Aorta (tissue), 5 donors: ENCODE results near the gene CLPX. TPM values are rescaled to one million over a fixed set of nuclear protein-coding genes. Genes with fewer than 3 reads are reported as not detected.

Experiments
- ATAC-seq: fragments of 200-7000 bp; cut with Tn5 transposase; one replicate; pipeline ENCODE4 v1.9.1; 2022; ENCODE audit warnings: moderate library complexity; ENCODE audit not compliant: low FRiP score
- DNase-seq, 2 donors: peaks; one replicate each; pipeline ENCODE4 v3.0.0-alpha.2; 2020
- H3K27ac ChIP-seq, 2 donors: one replicate each; pipeline ENCODE4 v1.5.1; 2013; ENCODE audit warnings: low read length in 2 of 2, mild to moderate bottlenecking in 2 of 2, moderate library complexity in 2 of 2, control low read depth in 1 of 2, inconsistent platforms in 1 of 2, low read depth in 1 of 2
- H3K27me3 ChIP-seq, 2 donors: one replicate each; pipeline ENCODE4 v1.6.1; 2013; ENCODE audit warnings: control low read depth in 1 of 2, low read length in 1 of 2, mild to moderate bottlenecking in 1 of 2, moderate library complexity in 1 of 2; ENCODE audit not compliant: insufficient read depth in 2 of 2, control insufficient read depth in 1 of 2
- H3K36me3 ChIP-seq, 2 donors: one replicate each; pipeline ENCODE4 v1.6.1; 2013; ENCODE audit warnings: control low read depth in 1 of 2, low read length in 1 of 2, mild to moderate bottlenecking in 1 of 2; ENCODE audit not compliant: insufficient read depth in 2 of 2, control insufficient read depth in 1 of 2
- H3K4me1 ChIP-seq, 2 donors: one replicate each; pipeline ENCODE4 v1.6.1; 2013; ENCODE audit warnings: low read length in 2 of 2, control low read depth in 1 of 2, mild to moderate bottlenecking in 1 of 2, moderate library complexity in 1 of 2; ENCODE audit not compliant: insufficient read depth in 2 of 2, control insufficient read depth in 1 of 2
- H3K4me3 ChIP-seq, 2 donors: one replicate each; pipeline ENCODE4 v1.5.1; 2013; ENCODE audit warnings: low read length in 2 of 2, control low read depth in 1 of 2, mild to moderate bottlenecking in 1 of 2
- H3K9me3 ChIP-seq: one replicate; pipeline ENCODE4 v1.6.1; 2013; ENCODE audit warnings: mild to moderate bottlenecking, low read length; ENCODE audit not compliant: control insufficient read depth
- WGBS, 2 donors: extraction: QIAGEN DNeasy Blood & Tissue Kit; methylation state at CpG; one replicate each; pipeline ENCODE4 v1.1.7; 2013; 5-methylcytosine and 5-hydroxymethylcytosine counted together
- intact Hi-C, 2 donors: fragments of 100-400 bp; cut with DNase I; formaldehyde crosslinking; loops; one replicate each; pipeline versions ENCODE4 v1.14.2 to v1.15.0; 2022
- polyA plus RNA-seq, 2 donors: library from polyadenylated mRNA; stranded (reverse); fragments of 200-250 nt; gene quantifications; one replicate each; pipeline ENCODE4 v1.2.3, GENCODE V29; 2013
- total RNA-seq, 2 donors: library from RNA; stranded (reverse); fragmentation: NEBNext Ultra II Directional; extraction: Animal tissue kit (Norgen Biotek cat#: 25700); gene quantifications; one replicate each; pipeline ENCODE4 v1.2.1, GENCODE V29; 2021
- donor health status: healthy with polysubstance abuse.
- donor health status: Bipolar disorder and iron deficiency.
- donor health status: DM: no; HTN: no; CAD: no.
- donor health status: DM: no; HTN: no; CAD: no.
- donor health status: DM: yes; HTN: yes; CAD: no.

CLPX gene
- total and polyA plus RNA-seq, 4 donors: 11.0 to 43.9 (median 26.6) TPM

DNA sequence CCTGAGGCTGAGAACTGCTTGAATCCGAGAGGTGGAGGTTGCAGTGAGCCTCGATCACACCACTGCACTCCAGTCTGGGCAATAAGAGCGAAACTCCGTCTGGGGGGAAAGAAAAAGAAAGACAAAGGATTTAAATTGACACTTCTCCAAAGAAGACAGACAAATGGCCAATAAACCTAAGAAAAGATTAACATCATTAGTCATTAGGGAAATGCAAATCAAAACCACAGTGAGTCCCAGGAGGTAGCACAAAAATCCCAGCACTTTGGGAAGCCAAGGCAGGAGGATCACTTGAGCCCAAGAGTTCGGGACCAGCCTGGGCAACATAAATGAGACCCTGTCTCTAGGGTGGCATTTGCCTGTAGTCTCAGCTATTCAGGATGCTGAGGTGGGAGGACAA is 12.6 kb downstream of the CLPX start:
- intact Hi-C loops: no loop called here
- ATAC-seq: no peak
- H3K4me1 ChIP-seq: no peaks in the 10 kb centered on the region
- peaks cover 0 to 2% of the 10 kb centered on the region in 2 donors for H3K36me3 ChIP-seq
- no peak for DNase-seq
- no peaks in the 10 kb centered on the region for H3K9me3 ChIP-seq
- no peak overlapping the region for H3K4me3 ChIP-seq
- 87 to 89% methylated on average over 5 of the region's 5 CpGs for WGBS, 2 donors
- H3K27ac ChIP-seq: no peak overlapping the region
- H3K27me3 ChIP-seq: no peaks in the 10 kb centered on the region

DNA sequence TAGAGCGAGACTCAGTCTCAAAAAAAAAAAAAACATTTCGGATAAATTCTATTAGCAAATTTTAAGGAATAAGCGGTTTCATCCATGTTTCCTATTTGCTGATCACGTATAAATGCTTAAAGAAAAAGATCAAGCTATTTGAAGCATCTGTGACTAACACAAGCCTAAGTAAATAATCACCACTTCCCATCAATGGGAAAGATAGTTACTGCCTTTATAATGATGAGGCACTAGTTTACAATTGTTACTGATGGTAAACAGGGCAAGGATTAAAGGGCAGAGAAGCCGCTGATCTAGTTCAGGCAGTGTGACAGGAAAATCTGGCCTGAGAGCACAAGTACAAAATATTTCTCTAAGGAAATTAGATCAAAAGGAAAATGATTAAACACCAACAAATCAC is 13.7 kb downstream of the CLPX start:
- intact Hi-C loops: no loop called here
- Histone ChIP-seq H3K4me3 (no peak overlapping the region), H3K36me3 (no peaks in the 10 kb centered on the region), H3K4me1 (no peaks in the 10 kb centered on the region), H3K27ac (no peak overlapping the region), H3K9me3 (no peaks in the 10 kb centered on the region), H3K27me3 (no peaks in the 10 kb centered on the region)
- 93 to 94% methylated on average over 5 of the region's 5 CpGs for WGBS, 2 donors
- DNase-seq (no peak), ATAC-seq (no peak)

DNA sequence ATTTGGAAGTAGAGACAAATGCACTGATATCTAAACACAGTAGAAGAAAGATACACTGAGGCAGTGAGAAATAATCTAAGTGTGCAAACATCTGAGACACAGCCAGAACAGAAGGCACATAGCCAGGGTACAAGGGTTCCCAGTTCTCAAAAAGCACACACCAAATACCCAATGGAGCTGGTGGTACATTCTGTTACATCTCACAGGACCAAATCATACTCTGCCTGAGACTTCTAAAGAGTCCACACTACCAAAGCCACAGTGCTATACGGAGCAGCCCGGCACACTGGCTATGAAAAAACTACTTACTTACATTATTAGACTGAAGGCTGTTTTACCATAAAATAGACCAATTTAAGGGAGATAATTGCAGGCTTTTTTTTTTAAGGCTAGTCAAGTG is 19.3 kb downstream of the CLPX start:
- Histone ChIP-seq H3K27me3 (no peaks in the 10 kb centered on the region), H3K4me1 (no peaks in the 10 kb centered on the region), H3K9me3 (no peaks in the 10 kb centered on the region), H3K27ac (no peak overlapping the region), H3K4me3 (no peak overlapping the region), H3K36me3 (peaks cover 0 to 4% of the 10 kb centered on the region in 2 donors)
- no peak for DNase-seq
- WGBS, 2 donors: 91 to 94% methylated on average over 2 of the region's 2 CpGs
- ATAC-seq: peak; percentile 19
- intact Hi-C loops: no loop called here

DNA sequence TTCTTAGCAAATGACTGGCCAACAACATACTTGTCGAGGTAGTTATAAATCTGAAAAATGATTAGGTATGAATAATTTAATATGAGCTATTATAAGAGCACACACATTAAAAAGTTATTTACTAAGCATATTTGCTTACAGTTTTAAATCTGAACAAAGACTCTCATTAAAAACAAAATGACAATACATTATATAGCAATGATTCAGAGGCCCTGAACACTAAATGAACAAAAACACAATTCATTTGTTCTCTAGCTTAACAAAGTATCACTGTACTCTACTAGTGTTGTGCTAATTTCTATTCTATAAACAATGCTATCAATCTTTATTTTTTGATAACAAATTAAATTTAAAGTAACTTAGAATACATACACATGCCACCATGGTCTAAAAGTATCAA is 21.0 kb downstream of the CLPX start:
- Histone ChIP-seq H3K9me3 (no peaks in the 10 kb centered on the region), H3K36me3 (peaks cover 0 to 4% of the 10 kb centered on the region in 2 donors), H3K27ac (no peak overlapping the region), H3K4me3 (no peak overlapping the region), H3K4me1 (no peaks in the 10 kb centered on the region), H3K27me3 (no peaks in the 10 kb centered on the region)
- 76 to 82% methylated on average over 1 of the region's 1 CpG for WGBS, 2 donors
- intact Hi-C loops: no loop called here
- ATAC-seq (no peak), DNase-seq (no peak)

DNA sequence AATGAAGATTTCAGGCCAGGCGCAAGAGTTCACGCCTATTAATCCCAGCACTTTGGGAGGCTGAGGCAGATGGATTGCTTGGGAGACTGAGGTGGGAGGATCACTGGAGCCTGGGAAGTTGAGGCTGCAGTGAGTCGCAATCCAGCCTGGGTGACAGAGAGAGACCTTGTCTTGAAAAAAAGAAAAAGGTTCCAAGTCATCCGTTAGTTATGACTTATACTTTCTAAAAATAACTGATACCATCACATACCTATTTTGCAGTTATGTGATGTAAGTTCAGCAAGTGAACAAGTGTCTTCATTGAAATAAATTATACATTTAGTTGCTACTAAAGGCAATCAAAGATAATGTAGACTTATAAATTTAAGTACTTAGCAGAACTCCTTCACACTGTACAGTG is 22.1 kb downstream of the CLPX start:
- Histone ChIP-seq H3K9me3 (no peaks in the 10 kb centered on the region), H3K4me3 (no peak overlapping the region), H3K27me3 (no peaks in the 10 kb centered on the region), H3K27ac (no peak overlapping the region), H3K4me1 (no peaks in the 10 kb centered on the region), H3K36me3 (peaks cover 0 to 5% of the 10 kb centered on the region in 2 donors)
- intact Hi-C loops: no loop called here
- DNase-seq (no peak), ATAC-seq (no peak)
- WGBS, 2 donors: 71 to 73% methylated on average over 4 of the region's 4 CpGs

DNA sequence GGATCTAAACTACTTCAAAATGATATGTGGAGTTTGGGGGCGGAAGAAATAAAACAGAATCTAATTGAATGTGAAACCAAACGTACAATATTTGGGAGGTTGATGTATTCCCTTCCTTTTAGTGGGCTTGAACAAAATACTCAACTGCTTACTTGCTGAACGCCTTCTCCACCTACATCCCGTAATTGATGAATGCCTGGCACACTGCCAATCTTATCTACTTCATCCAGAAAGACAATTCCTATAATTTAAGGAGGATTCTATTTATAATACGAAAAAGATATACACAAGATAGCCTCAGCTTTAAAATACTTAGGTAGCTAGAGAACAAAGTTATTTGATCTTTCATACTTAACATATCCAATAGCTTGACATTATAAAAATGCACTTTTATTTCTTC is 28.4 kb downstream of the CLPX start:
- intact Hi-C loops: no loop called here
- Histone ChIP-seq H3K9me3 (no peaks in the 10 kb centered on the region), H3K27me3 (no peaks in the 10 kb centered on the region), H3K4me1 (no peaks in the 10 kb centered on the region), H3K4me3 (no peak overlapping the region), H3K27ac (no peak overlapping the region), H3K36me3 (peaks cover 7 to 9% of the 10 kb centered on the region in 2 donors)
- WGBS, 2 donors: 58 to 64% methylated on average over 5 of the region's 5 CpGs
- no peak for DNase-seq
- no peak for ATAC-seq

DNA sequence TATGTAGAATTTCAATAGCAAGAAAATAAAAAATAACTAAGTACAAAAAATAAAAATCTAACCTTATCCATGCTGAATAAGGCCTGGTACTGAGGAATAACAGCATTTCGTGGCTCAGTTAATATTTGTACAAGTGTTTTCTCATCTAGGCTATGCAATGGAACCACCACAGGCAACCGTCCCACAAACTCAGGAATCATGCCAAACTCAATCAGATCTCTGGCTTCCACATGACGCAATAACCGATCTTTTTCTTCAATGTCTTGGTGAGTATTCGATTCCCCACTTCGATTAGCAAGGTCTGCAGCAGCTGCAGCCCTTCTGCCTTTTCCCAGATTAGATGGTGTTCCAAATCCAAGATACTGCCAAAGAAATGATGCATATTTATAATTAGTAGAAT is 30.4 kb downstream of the CLPX start:
- intact Hi-C loops: no loop called here
- H3K4me1 ChIP-seq: no peaks in the 10 kb centered on the region
- H3K27ac ChIP-seq: no peak overlapping the region
- 83 to 86% methylated on average over 6 of the region's 6 CpGs for WGBS, 2 donors
- H3K9me3 ChIP-seq: no peaks in the 10 kb centered on the region
- DNase-seq (no peak), ATAC-seq (no peak)
- peaks cover 7 to 11% of the 10 kb centered on the region in 2 donors for H3K36me3 ChIP-seq
- H3K27me3 ChIP-seq: no peaks in the 10 kb centered on the region
- H3K4me3 ChIP-seq: no peak overlapping the region

DNA sequence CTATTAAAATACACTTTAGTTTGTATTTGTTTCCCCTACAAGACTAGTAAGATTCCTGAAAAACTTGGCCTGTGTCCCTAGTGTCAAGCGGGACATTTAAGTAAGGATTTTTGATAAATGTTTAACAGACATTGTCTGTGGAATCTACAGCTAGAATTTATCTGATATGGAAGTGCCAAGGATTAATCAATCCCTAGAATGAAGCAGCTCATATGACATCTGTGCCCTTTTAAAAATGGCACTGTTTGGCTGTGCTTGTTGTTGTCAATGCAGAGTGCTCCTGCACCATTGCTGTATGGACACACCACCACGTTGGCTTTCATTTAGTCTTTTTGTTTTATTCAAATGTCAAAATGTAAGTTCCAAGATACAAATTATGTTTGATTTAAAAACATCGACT is 37.2 kb downstream of the CLPX start:
- no peaks in the 10 kb centered on the region for H3K4me1 ChIP-seq
- ATAC-seq (no peak), DNase-seq (no peak)
- H3K36me3 ChIP-seq: peaks cover 3 to 4% of the 10 kb centered on the region in 2 donors
- intact Hi-C loops: no loop called here
- no peak overlapping the region for H3K4me3 ChIP-seq
- no peak overlapping the region for H3K27ac ChIP-seq
- WGBS, 2 donors: 55 to 59% methylated on average over 3 of the region's 3 CpGs
- H3K27me3 ChIP-seq: no peaks in the 10 kb centered on the region
- no peaks in the 10 kb centered on the region for H3K9me3 ChIP-seq

DNA sequence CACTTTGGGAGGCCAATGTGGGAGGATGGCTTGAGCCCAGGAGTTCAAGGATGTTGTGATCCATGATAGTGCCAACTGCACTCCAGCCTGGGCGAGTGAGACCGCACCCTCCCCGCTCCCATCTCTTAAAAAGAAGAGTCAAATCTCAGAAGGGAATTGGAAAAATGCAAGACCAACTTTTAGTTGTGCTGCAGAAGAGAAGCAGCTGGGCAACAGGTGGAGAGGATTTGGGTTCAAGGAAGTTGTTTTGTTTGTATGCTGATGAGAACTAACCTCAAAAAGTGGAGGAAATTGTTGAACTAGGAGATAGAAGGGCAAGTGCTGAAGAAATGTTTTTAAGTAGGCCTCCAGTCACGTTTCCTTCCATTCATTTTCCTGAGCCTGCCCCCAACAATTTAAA is 38.7 kb downstream of the CLPX start:
- ATAC-seq (no peak), DNase-seq (no peak)
- Histone ChIP-seq H3K27ac (no peak overlapping the region), H3K4me3 (no peak overlapping the region), H3K36me3 (peaks cover 2 to 4% of the 10 kb centered on the region in 2 donors), H3K9me3 (no peaks in the 10 kb centered on the region), H3K27me3 (no peaks in the 10 kb centered on the region), H3K4me1 (no peaks in the 10 kb centered on the region)
- intact Hi-C loops: no loop called here
- WGBS, 2 donors: 85 to 88% methylated on average over 4 of the region's 4 CpGs
